Glutamatergic neuron (in vitro differentiated cells): Measurements from ENCODE around the gene ACAP3. TPM values are rescaled to one million over a fixed set of nuclear protein-coding genes. Genes with fewer than 3 reads are reported as not detected.
A peak's percentile ranks its signal among the peaks of the same experiment; 100 is the strongest.

Experiments used
- DNase-seq: peaks from one replicate; pipeline ENCODE4 v3.0.0; 2022
- H3K27ac Mint-ChIP-seq: one replicate; pipeline ENCODE4 v1.8.0; 2020; ENCODE audit warnings: mild to moderate bottlenecking, mixed read lengths, inconsistent platforms; ENCODE audit not compliant: unreplicated experiment
- H3K27me3 Mint-ChIP-seq: one replicate; pipeline ENCODE4 v1.8.0; 2020; ENCODE audit warnings: mild to moderate bottlenecking, moderate library complexity, mixed read lengths, inconsistent platforms; ENCODE audit not compliant: unreplicated experiment
- H3K36me3 Mint-ChIP-seq: one replicate; pipeline ENCODE4 v1.8.0; 2020; ENCODE audit warnings: mild to moderate bottlenecking, mixed read lengths, inconsistent platforms; ENCODE audit not compliant: unreplicated experiment
- H3K4me1 Mint-ChIP-seq: one replicate; pipeline ENCODE4 v1.8.0; 2020; ENCODE audit warnings: mild to moderate bottlenecking, low read depth, mixed read lengths, inconsistent platforms; ENCODE audit not compliant: unreplicated experiment
- H3K4me3 Mint-ChIP-seq: one replicate; pipeline ENCODE4 v1.8.0; 2020; ENCODE audit warnings: mild to moderate bottlenecking, mixed read lengths, inconsistent platforms; ENCODE audit not compliant: unreplicated experiment
- H3K9me3 Mint-ChIP-seq: one replicate; pipeline ENCODE4 v1.8.0; 2020; ENCODE audit warnings: mild to moderate bottlenecking, moderate library complexity, mixed read lengths, inconsistent platforms; ENCODE audit not compliant: unreplicated experiment
- total RNA-seq: library from RNA; stranded (reverse); fragmentation: NEBNext Ultra II Directional; extraction: Animal tissue kit (Norgen Biotek cat#: 25700); gene quantifications from one replicate; pipeline ENCODE4 v1.2.1, GENCODE V29; 2021; ENCODE audit not compliant: unreplicated experiment
- TF ChIP-seq, protein P1 (sequence below): fragments of 200-600 bp; sonication (generic); IDR thresholded peaks from one replicate; pipeline ENCODE4 v1.5.0; 2021; ENCODE audit not compliant: partially characterized antibody, unreplicated experiment

ACAP3 gene
- total RNA-seq, 1 donor from 2014 or later, result 1,099 TPM

DNA sequence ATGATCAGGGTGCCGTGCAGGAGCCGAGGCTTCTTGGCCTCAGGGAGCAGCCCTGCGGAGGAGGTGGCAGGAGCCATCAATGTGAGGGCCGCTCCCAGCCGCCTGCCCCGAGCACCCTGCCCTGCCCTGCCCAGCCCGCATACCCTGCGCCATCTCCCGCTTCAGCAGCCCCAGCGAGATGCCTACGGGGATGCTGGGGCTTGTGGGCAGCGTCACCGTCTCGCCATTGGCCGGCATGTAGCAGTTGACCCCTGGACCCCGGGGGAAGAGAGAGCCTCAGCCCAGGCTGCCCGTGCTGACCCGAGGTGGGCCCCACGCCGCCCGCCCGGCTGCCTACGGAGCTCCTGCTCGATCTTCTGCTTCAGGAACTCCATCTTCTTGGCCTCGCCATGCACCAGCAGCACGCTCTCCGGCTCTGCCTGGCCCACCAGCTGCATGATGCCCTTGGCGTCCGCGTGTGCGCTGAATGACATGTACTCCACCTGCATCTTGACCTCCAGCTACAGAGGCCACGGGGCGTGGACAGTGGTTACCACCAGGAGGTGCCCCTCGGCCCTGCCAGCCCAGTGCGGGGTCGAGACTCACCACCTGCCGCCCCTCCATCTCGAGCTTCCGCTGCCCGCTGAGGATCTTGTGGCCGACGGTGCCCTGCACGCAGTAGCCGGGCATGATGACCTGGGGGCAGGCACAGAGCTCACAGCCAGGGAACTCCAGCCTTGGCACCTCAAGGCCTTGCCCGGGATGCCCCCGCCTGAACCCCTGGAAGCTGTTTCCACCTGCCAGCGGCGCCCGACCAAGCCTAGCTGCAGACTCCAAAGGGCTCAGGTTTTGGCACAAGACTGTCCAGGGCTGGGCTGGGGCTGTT lies 5.0 kb upstream of the ACAP3 start:
- no peak overlapping the region for H3K4me3 Mint-ChIP-seq
- no peak for DNase-seq
- no peaks in the 10 kb centered on the region for H3K36me3 Mint-ChIP-seq
- H3K9me3 Mint-ChIP-seq, result peaks cover 8% of the 10 kb centered on the region
- TF ChIP-seq, protein P1, sequence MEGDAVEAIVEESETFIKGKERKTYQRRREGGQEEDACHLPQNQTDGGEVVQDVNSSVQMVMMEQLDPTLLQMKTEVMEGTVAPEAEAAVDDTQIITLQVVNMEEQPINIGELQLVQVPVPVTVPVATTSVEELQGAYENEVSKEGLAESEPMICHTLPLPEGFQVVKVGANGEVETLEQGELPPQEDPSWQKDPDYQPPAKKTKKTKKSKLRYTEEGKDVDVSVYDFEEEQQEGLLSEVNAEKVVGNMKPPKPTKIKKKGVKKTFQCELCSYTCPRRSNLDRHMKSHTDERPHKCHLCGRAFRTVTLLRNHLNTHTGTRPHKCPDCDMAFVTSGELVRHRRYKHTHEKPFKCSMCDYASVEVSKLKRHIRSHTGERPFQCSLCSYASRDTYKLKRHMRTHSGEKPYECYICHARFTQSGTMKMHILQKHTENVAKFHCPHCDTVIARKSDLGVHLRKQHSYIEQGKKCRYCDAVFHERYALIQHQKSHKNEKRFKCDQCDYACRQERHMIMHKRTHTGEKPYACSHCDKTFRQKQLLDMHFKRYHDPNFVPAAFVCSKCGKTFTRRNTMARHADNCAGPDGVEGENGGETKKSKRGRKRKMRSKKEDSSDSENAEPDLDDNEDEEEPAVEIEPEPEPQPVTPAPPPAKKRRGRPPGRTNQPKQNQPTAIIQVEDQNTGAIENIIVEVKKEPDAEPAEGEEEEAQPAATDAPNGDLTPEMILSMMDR, result no peak
- peaks cover 11% of the 10 kb centered on the region for H3K27me3 Mint-ChIP-seq
- H3K4me1 Mint-ChIP-seq, result peaks cover 9% of the 10 kb centered on the region
- no peak overlapping the region for H3K27ac Mint-ChIP-seq

DNA sequence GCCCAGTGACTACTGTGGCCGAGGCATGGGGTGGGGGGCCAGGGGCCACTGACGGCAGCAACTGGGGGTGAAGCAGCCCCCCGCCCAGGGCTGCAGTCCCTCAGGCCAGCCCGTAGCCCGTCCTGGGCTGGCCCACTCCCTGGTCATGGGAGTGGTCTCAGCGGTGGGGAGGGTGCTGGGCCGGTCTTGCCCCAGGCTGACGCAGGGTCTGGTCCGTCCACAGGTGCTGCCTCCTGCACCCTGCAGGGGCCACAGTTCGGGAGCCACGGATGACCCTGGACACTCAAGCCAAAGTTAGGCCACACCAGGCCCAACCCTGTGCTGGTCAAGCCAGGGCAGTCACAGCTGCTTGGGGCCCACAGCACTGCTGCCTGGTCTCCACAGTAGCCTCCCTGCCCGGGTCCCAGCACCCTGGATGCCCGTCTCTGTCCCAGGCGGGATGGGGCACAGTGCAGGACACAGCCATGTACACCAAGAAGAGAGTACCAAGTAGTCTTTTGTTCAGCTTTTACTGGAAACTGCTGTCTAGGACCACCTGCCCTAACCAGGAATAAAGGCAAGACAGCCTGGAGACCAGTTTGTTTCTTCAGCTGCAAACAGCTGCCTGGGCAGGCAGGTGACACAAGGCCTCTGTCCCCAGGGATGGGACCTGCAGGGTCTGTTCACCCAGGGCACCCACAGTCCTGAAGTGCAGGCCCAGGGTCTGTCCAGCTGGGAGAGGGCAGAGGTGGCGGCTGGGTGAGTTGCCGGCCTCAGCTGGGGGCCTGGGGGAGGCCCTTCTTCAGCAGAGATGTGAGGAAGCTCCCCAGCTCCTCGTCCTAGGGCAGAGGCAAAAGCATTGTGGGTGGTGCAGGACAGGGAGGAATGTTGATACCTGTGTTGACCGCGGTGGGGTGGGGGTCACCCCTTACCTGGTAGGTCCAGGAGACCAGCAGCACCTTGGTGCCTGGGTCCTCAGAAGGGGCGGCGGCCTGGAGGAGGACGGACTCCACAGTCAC lies 3.7 kb upstream of the ACAP3 start:
- Mint-ChIP-seq H3K27ac (peak overlapping the region; percentile 33), H3K27me3 (peaks cover 17% of the 10 kb centered on the region), H3K9me3 (peaks cover 12% of the 10 kb centered on the region), H3K4me3 (no peak overlapping the region), H3K36me3 (no peaks in the 10 kb centered on the region), H3K4me1 (peaks cover 5% of the 10 kb centered on the region)
- TF ChIP-seq, protein P1, result no peak
- DNase-seq, result no peak

DNA sequence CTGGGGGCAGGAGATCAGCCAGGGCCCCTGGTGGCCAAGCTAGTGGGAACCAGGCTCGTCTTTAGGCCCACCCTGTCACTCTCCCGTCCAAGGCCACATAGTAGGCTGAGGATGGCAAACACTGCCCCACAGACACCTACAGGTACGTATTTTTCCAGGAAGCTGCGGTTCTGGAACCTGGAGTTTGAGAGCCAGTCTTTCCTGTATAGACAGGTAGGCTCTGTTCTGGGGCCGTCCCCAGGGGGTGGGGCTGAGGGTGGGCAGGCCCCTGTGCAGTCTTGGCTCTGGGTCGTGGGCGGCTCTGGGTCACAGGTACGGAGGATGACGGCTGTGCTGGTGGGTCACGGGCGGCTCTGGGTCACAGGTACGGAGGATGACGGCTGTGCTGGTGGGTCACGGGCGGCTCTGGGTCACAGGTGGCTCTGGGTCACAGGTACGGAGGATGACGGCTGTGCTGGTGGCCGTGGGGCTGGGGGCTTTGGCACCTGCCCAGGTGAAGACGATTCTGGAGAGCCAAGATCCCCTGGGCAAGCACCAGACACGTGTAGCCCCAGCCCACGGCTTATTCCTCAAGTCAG lies 2.8 kb upstream of the ACAP3 start:
- Mint-ChIP-seq H3K36me3 (no peaks in the 10 kb centered on the region), H3K27ac (no peak overlapping the region), H3K4me1 (peaks cover 2% of the 10 kb centered on the region), H3K27me3 (peaks cover 22% of the 10 kb centered on the region), H3K4me3 (peak overlapping the region; percentile 38), H3K9me3 (peaks cover 15% of the 10 kb centered on the region)
- DNase-seq, result no peak
- TF ChIP-seq, protein P1, result no peak

- no peak for DNase-seq
- Mint-ChIP-seq H3K4me1 (no peaks in the 10 kb centered on the region), H3K9me3 (peaks cover 15% of the 10 kb centered on the region), H3K4me3 (peak overlapping the region; percentile 38), H3K27ac (no peak overlapping the region), H3K36me3 (no peaks in the 10 kb centered on the region), H3K27me3 (peaks cover 22% of the 10 kb centered on the region)
- TF ChIP-seq, protein P1, result no peak
These were observed 2.3 kb upstream of the ACAP3 start for GRCh38 chr1:1310109-1310385.
